HG02852 (cell line): ENCODE results near the gene HPCAL4.

Experiments
- ATAC-seq: cut with Tn5 transposase; IDR thresholded peaks from one replicate; pipeline ENCODE4 v1.9.1; 2021; ENCODE audit warnings: mild to moderate bottlenecking, moderate library complexity; ENCODE audit not compliant: unreplicated experiment

HPCAL4 gene

DNA sequence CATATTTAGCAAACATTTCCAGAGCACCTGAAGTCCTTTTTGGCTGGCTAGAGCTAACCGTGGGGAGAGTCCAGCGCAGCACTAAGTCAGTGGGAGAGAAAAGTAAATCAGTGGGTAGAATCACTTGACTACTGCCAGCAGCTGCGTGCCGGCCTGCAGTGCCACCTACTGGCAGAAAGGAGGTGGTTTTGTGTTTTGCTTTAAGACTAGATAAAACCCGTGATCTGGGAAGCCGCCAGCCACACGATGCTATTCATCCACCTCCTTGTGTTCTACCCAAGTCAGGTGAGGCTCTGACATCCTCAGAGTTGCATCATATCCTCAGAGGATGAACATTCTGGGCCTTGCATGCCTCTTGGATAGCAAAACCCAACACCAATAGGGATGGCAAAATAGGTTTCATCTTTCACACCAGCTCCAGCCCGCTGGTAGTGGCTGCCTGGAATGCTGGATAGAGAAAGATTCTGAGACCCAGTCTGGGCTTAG, 37.6 kb downstream of the HPCAL4 start:
- ATAC-seq = peak; percentile 45

DNA sequence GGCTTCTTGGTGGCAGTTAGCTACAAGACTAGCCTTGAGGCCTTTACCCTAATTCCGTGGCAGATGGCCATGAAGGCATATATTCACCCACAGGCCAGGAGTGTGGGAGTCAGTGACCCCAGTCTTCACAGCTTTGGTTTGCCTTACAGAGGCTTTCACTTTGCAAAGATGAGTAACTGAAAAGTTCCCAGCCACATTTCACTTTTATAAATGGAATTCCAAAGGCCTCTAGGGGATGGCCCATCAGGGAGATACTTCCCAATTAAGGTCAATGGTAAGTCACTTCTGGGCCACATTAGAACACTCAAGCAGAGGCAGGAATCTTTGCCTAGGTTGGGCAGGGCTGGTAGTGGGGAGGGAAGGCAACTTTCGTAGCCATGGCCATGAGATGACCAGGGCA, 38.7 kb downstream of the HPCAL4 start:
- ATAC-seq = no peak

DNA sequence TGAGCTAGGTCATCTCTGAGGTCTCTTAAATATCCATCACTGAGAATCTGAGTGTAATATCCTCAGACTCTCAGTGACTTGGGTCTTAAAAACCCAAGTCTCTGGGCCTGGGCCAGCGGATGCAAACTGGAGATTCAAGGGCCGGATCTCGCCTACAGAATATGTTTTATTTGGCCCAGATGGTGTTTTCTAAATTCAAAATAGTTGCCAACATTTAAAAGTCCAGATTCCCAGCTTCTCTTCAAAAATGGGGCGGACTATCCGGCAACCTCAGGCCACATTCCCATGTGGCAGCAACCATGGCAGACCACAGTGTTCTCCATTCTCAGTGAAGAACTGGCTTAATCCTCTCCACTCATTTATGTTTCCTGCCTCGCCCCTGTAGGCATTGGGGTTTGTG, 39.1 kb downstream of the HPCAL4 start:
- ATAC-seq = no peak

DNA sequence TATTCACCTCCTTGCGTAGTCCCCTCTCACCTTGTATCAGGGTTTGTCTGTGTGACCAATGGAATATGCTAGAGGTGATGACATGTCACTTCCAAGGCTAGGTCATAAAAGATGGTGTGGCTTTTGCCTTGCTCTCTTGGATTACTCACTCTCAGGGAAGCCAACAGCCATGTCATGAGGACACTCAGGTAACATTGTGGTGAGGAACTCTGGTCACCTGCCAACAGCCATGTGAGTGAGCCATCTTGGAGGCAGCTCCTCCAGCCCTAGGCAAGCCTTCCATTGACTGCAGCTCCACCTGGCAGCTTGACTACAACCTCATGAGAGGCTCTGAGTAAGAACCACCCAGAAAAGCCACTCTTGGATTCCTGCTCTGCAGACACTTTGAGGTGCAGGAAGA, 40.8 kb downstream of the HPCAL4 start:
- no peak for ATAC-seq

DNA sequence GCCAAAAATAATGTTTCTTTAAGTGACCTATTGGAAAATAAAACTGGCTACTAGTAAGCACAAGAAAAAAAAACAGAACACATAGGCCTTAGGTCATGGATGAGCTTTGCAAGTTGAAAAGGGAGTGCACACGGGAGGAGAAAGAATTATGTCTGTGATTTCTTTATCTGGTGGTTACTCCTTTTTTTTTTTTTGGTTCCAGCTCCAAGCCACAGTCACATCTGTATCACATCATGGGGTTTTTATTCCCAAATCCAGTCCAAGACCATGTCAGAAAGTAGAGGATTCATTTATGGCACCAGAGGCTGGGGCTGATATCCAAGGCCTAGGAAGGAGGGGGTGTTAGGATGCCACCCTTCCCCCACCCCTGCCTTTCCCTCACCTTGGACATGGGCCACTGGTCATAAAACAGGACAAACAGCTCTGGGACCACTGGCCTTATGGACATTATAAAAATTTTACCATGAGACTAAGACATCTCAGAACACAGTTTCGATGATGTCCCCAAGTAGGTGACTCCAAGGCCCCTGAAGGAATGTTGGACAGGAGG, 41.5 kb downstream of the HPCAL4 start:
- ATAC-seq = no peak

DNA sequence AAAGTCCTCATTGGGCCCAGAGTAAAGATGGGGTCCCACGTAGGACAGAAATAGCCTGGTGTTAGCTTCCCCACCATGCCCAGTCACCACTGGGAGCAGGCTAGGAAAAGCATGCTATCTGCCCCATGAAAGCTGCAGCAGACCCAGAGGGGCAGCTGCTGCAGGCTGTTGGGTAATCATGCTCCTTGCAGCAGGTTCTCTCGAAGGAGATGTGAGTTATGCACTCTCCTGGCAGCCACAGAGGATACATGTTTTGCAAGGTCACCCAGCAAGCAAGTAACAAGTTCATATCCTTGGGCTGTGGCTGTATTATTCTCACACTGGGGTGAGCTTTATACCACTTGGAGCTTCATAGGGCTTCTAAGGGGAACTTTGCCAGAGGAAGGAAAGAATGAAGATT, 42.7 kb downstream of the HPCAL4 start:
- ATAC-seq = no peak

DNA sequence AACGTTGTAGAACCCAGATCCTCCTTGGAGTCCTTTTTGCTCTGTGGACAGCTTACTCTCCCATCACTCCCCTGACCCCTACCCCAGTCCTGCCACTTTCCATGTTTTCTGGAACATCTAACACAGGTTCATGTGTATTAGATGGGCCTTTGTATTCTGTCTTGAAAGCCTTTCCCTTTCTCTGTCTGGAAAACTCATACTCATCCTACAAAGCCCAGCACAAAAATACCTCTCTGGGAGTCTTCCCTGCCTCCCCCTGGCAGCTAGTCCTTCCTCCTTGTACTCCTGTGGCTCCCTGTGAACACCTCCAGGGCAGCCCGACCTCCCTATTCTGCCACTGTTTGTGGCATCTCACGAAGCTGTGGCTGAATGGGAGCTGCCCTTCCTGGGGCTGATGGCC, 44.0 kb downstream of the HPCAL4 start:
- no peak for ATAC-seq

DNA sequence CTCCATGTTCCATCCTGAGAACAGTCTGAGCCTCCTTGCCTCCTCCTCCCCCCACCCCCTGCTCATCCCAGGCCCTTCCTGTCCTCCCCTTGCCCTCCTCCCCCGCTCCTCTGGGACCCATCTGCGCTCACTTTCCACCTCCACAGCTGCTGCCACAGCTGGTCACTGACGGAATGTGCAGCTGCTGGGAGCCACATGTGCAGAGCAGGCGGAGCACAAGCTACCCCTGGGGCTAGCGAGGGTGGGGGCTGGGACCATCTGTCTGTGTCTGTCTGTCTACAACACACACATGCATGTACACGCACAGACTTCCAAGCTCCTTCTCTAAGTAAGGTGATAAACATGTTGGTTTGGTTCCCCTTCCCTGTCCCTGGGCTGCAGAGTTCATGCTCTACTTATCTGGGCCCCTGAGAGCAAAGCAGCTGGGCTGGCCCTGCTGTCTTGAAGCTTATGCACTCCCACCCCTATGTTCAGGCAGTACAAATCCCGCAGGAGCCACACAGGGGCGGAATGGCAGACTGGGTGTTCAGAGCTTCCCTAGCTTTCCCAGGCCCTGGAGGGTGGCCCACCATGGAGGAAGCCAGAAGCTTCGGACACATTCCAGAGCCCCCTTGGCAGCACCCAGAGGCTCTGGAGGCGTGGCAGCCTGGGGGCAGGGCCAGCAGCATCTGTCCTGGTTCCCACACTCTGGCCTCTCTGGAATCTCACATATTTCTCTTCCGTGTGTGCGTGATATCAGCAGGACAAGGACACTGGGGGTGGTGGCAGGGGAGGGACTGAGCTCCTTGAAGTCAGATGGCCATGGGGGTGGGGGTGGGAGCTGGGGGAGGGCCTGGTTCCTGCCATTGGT, 44.8 kb downstream of the HPCAL4 start:
- ATAC-seq = no peak

DNA sequence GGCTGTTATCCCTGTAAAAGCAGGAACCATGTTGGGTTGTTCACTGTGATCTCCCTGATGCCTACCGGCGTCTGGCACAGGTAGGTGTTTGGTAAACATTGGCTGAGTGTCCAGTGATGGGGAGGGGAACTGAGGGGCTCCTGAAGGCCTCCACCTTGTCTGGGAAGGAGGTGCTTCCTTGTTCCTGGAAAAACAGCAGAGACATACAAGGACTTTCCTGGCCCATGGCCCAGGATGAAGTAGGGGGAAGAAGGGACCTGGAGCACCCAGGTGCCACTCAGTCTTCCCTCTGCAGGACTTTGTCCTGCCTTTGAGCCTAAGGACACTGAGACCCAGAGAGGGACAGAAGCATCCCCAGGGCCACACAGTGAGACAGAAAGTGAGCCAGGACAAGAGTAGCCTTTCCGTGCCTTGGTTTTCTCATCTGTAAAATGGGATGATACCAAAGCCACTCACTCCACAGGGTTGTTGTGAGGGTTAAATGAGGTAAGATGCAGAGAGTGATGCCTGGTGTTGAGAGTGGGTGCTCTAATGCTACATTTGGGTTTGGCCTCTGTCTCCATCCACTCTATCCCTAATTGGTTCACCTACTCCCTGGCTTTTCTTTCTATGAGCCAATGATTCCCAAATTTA, 45.7 kb downstream of the HPCAL4 start:
- ATAC-seq = no peak

DNA sequence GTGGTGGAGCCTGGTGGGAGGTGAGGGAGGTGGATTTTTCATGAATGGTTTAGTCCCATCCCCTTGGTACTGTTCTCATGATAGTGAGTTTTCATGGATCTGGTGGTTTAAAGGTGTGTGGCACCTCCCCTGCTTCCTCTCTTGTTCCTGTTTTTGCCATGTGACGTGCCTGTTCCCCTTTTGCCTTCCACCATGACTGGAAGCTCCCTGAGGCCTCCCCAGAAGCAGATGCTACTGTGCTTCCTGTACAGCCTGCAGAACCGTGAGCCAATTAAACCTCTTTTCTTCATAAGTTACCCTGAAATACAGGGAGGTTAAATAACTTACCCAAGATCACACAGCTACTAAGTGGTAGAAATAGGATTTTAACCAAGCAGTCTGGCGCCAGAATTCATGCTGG, 47.5 kb downstream of the HPCAL4 start:
- ATAC-seq = no peak

DNA sequence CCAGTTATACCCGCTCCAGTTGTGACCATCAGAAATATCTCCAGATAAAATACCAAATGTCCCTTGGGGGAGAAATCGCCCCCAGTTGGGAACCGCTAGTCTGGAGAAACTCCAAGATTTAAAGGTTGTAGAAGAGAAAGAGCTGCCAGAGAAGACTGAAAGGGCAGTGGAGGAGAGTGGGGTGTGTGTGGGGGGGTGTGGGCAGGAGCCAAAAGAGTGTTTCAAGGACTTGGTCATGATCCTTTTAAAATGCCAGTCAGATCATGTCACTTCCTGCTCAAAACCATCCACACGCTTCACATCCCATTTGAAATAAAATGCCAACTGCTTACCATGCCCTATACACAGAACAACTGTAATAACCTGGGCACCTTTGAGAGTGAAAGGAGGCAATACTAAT, 48.4 kb downstream of the HPCAL4 start:
- ATAC-seq = no peak

DNA sequence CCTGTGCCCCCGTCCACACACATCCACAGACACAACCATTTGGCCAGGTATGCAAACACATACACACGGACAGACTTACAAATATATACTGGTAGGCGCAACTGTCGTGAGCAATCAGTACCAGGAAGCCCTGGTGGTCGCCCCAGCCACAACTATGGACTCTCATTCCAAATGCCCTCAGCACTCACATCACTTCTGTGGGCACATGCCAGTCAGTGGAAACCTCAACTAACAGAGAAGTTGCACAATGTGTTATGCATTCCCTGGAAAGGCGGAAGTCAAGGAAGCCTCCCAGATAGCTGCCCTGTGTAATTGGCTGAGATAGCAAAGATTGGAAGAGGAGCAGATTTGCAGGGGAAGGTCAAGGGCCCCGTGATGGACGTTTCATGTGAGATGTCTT, 50.4 kb downstream of the HPCAL4 start:
- no peak for ATAC-seq

DNA sequence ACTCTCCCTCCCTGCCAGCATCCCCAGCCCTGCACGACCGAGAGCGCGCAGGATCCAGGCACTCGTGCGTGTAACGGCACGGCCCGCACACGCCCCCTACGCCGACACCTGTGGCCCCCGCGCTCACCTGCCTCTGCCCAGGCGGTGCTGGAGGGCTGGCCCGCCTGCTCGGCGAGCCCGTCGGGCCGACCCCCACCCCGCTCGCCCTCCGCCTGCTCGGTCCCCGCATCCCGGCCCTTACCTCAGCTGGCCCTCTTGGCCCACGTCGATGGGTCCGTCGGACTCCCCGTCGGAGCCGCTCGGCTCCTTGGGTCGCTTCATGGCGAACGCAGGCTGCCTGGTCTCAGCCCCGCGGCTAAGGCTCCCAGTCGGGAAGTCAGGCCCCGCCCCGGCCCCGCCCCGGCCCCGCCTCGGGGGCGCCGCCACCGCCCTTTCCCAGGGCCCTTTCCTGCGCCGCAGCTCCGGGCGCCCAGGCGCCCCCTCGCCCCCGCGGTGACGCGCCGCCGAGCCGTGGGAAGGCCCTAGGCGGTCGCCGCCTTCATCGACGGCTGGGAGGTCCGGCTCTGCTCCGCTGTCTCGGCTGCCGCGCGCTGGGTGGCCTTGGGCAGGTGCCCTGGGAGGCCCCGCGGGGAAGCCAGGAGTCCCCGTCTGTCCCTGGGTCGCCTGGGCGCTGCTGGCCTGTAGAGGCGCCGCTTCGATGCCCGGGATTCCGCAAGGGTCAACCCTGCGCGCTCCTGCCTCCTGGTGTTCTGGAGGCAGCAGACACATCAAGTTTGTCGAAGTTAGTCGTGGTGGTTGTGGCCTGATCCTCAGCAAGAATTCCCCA, 51.7 kb downstream of the HPCAL4 start, which contains the start of gene HEYL:
Gene HEYL, minus strand, starts transcription at position 339 of the 826 bp plus-strand sequence. Its CDS starts 18 bp downstream, at position 321.
- no peak for ATAC-seq

DNA sequence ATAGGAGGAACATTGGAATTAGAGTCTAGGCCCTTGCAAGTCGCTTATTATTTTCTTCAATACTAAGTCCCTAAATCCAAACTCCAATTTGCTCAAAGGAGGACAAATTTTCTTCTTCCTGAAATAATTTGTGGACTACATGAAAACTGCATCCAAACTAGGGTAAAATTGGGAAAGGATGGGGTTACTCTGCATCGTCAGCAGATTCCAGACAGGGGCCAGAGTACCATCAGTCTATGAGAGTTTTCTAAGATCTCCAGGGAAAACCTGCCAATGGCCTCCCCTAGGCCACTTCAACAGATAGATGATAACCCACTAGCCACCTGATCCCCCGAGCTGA, 52.3 kb downstream of the HPCAL4 start:
- no peak for ATAC-seq

DNA sequence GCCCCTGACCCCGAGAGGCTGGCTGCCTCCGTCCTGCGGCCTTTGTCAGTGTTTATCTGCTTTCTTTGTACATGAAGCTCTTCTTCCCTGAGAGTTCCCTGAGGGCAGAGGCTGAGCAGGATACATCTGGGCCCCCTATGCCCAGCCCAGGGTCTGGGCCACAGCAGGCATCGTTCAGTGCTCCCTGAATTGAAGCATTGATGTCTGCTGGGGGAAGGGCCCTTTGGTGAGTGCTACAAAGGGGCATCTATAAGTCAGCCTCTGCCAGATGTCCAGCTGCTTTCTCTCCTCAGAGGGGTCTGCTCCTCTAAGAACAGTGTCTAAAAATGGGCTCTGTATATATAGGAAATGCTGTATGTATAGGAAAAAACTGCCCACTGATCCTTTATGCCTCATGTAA, 53.9 kb downstream of the HPCAL4 start:
- no peak for ATAC-seq

DNA sequence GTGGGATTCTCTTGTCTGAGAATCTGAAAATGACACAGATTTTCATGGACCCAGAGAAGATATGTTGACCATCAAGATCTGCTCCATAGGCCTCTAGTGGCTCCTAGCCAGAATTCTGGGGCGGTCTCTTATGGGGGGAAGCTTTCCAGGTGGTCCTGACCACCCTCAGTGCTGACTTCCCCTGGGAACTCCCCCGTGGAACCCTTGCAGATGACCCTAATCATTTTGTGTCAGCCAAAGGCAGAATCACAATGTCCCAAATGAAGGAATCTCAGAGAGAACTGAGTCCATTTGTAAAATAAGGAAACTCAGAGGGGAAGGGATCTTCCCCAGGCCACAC, 55.4 kb downstream of the HPCAL4 start:
- ATAC-seq = no peak

DNA sequence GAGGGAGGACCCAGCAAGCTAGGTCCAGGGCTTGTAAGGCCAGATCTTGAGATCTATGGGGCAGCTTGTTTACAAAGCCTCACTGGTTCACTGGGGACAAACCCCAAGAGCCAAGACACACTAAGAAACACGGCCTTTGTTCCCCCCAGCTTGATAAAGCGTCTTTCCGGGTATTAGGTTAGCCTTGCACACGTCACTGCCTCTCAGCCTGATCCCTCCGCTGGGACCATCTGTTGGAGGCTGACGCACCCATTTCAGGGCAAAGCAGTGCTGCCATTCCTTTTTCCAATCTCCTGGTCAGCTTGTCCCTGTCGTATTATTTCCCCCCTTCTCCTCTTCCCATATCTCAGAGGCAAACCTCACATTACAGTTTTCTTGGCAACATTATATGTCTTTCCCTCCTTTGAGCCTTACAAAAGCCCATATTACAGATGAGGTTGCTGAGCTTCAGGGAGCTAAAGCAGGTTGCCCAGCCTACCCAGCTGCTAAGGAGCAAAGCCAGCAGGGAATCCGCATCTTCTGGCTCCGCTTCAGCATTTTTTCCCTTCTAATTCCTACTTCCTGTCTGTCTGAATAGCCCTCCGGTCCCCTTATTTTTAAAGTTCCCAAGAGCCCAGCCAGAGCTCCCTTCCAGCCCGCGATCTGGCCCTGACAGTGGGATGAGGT, 55.9 kb downstream of the HPCAL4 start:
- ATAC-seq = no peak

DNA sequence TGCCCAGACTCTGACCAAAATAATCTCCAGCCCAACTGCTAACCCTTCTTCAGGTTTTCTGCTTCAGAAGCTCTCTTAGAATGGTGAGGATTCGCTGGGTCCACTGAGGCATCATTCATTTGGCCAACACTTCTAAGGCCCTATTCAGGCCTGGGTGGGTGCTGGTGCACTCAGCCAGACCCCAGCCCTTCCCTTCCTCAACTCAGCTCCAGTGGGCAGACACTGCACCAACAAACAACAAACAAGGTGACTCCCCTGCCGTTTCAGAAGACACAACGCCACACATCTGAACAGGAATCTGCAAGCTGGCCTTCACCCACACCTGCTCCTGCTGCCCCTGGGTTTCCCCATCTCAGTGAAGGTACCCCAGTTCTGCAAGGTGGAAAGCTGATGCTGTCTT, 57.8 kb downstream of the HPCAL4 start:
- no peak for ATAC-seq

DNA sequence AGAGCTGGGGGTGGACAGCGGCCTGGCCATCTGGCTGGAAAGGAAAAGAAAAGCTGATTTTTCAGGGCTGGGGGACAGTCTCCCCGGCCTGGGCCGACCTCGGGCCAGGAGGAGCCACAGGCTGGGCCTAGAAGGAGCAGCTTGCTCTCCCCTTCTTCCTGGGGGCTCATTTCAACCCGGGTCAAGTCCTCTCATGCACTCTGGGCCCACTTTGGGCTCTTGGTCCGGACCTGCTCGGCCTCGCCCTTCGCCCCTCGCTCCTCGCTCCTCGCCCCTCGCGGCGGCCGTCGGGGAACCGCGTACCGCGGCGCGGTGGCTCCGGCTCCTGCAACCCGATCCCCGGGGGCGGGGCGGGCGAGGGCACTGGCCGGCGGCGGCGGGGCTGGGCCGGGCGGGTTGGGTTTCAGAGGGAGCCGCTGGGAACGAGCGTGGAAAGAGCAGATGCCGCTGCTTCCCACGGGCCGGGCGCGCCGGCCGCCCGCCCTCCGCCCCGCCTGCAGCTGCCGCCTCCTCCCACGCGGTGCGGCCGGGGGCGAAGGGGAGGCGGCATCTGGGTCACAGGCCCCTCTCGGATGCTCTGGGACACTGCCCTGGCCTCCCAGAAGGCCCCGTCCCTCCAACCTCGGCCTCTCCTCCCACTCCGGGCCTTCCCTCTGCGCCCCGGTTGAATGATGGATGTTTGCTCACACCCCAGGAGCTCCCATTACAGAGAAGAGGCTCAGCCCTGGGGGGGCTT, 58.4 kb downstream of the HPCAL4 start:
- no peak for ATAC-seq

DNA sequence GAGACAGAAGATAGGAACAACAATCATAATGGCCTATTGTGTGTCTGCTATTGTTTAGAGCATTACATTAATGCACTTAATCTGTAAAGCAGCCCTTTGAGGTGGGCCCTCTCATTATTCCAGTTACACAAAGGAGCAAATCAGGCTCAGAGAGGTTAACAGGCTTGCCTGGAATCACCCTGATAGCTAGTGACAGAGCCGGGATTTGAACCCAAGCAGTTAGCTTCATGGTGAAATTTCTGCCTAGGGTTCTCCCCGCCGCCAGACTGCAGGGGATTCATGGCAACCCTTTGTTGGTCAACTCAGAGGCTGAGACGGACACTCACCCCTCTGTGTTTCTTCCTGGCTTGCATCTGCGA, 58.9 kb downstream of the HPCAL4 start:
- ATAC-seq = no peak
